ENCODE data around the gene TMEM9.
A peak's percentile ranks its signal among the peaks of the same experiment; 100 is the strongest.

Gene TMEM9

DNA sequence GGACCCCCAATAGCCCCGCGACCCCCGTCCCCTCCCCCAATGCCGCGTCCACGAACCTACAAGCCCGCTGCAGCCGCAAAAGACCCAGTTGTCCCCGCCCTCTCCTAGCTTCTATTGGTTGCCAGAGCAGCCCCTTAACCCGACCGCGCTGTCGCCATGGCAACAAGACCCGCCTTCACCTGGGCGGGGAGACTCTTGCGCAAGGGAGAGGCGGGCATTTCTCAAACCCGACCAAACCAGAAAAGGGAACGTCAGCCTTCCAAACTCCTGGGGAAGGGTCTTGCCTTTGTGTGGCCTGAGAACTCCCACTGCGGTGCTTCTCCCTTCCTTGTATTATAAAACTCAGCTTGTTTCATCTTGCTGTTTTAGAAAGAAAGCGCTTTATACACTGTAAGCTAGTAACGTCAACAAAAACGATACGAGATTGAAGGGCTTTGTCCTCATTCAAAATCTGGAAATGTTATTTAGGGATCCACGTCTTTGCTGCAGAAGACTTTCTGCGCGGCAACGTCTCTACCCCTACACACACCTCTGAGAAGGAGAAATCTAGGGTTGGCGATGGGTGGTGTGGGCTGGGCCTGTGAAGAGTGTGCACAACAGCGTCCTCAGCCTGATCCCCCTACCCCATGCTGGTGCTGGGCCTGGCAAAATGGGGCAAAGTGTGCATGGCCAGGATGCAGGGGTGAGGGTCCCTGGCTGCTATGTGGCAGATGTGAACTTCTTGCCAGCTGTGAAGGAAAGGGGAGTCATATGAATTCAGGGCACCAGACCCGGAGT, at the start of gene TMEM9:
Gene TMEM9 (minus strand): TSS at position 86 of the 777 bp plus-strand sequence. CDS start 551 bp downstream, outside the sequence.
- DNase-seq (ENCODE audit: low spot score) = peak; percentile 99

DNA sequence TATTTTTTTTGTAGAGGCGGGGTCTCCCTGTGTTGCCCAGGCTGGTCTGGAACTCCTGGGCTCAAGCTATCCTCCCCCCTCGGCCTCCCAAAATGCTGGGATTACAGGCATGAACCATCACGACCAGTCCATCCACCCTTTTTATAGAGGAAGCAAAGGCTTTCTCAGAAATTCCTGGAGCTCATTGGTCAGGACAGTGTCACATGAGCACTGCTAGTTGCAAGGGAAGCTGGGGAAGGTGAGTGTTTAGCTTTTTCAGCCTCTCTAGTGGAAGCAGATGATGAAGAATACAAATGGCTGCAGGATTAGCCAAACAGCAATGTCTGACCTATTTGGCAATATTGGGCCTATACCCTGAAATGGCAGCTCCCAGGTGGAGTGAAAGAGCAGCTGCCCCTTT, 44.3 kb upstream of the TMEM9 start:
- DNase-seq (ENCODE audit: low spot score) = no peak

DNA sequence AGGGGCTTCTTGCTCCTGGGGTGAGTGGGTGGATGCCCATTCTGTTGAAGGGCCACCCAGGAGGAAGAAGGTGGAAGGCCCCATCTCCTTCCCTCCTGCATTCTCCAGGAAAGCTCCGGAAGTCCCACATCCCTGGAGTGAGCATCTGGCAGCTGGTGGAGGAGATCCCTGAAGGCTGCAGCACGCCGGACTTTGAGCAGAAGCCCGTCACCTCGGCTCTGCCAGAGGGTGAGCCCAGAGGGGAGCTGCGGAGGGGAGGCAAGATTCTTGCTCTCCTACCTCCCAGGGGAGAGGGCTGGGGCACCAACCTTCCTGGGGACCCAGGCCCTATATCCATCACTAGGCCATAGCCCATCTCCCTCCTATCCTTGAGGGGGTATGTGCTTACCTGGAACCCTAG, 39.8 kb upstream of the TMEM9 start:
- no peak for DNase-seq (ENCODE audit: low spot score)

DNA sequence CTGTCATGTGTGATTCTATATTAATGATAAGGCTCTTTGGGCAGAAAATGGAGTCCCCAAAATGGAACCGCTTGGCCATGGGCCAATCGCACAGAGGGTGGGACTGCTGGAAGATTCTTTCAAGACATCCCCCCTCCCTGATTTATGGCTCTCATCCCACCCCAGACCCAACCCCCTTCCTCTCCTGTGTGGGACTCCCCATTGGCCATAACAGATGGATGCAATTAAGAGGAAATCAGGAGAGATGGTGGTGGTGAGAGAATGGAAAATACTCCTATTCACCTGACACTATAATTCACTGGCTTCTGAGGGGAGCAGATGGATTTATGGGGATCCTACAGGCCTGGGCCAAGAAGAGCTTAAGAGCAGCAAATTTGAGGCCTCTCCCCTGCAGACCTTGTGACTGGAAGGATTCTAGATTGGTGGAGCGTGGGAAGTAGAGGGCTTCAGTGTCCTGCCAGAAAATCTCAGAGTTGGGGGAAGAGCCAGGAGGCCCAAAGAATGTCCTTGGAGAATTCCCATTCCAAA, 38.1 kb upstream of the TMEM9 start:
- no peak for DNase-seq (ENCODE audit: low spot score)

DNA sequence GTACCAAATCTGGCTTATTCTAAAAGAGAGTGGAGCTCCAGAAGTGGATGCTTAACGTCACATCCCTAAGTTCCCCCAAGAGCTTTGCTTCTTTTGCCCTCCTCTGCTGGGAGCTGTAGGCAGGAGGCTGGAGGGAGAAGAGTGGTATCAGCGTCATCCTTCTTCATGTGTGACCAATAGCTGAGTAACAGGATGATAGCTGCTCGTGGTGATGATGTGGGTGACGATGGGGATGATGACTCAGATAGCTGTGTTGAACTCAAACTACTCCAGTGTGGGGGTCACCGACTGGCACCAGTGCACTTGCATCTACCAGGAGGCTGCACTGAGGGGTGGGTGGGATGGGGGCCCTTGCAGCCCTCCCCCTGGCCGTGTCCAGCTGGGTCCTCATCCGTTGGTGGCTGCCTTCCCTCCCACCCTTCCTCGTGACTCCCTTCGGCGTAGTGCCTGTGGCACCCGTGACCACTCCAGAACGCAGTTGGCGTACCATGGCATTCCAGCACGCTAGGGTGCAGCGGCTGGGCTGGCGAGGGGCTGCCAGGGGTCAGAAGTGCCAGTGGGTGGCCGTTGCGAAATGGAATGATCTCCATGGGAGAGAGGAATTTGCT, 37.5 kb upstream of the TMEM9 start:
- no peak for DNase-seq (ENCODE audit: low spot score)

DNA sequence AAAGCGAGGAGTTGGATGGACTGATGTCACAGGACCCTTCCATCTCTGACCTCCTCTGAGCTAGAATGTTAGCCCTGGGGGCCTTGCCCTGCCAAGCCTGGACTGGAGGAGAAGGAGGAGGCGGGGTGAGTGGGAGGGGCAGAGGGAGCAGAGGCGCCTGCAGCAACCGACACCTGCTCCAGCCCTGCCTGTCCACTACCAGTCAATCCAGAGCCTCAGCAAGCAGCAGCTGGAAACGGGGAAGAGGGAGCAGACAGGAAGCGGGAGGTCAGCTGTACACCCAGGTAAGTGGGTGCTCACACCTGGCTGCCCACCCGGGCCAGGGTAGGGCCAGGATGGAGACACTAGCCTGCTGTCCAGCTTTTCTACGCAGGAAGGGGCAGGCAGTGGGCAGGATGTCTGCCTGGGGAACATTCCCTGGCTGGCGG, 36.4 kb upstream of the TMEM9 start, which contains the start of gene IGFN1:
Gene IGFN1 (plus strand): TSS at position 201 of the 428 bp plus-strand sequence. CDS start 2,470 bp downstream, outside the sequence.
- peak; percentile 75 for DNase-seq (ENCODE audit: low spot score)

DNA sequence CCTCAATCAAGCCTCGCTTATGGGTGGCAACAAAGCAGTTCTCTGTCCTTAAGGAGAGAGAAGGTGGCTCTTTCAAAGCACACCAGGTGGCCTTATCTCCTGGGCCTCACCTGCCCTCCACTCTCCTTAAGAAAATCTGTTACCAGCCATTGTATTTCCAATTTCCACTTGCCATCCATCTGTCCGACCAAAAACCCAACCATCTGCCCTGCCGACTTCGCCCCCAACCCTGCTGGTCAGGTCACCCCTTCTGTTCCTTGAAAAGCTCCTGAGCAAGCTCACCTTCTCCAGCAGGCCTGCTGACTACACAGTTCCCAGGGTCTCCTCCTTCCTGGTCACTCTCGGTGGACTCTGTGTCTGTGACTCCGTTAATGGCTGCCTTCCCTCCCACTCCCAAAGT, 35.7 kb upstream of the TMEM9 start:
- DNase-seq (ENCODE audit: low spot score) = no peak

DNA sequence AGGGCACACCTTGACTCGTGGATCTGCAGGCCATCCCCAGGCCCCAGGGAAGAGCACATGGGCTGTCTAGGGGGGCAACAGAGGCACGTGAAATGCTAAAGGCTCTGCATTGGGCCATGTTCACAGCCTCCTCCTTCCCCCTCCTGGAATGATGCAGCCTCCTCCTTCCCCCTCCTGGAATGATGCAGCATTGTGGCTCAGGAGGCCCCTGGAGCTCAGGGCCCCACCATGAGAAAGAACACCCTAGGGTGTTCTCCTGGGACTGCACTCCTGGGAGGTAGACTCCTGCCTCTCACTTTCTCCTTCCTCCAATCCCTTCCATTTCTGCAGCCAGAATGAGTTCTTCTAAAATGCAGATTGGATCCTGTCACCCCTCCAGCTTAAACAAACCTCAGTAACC, 34.8 kb upstream of the TMEM9 start:
- no peak for DNase-seq (ENCODE audit: low spot score)

DNA sequence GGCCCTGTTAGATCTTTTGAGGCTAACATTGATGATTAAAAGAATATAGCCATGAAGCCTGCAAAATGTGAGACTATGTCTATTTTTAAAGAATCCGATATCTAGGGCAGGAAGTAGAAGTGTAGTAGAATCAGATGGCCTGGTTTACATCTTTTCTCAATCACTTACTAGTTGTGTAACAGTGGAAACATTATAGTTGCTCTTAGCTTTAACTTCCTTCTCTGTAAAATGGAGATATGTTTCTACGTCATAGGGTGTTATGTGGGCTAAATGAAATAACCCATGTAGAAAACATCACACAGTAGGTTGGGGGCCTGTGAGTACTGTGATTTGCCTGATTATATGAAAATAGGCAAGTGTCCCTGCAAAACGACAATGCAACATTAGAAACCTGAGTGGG, 31.9 kb upstream of the TMEM9 start:
- no peak for DNase-seq (ENCODE audit: low spot score)

DNA sequence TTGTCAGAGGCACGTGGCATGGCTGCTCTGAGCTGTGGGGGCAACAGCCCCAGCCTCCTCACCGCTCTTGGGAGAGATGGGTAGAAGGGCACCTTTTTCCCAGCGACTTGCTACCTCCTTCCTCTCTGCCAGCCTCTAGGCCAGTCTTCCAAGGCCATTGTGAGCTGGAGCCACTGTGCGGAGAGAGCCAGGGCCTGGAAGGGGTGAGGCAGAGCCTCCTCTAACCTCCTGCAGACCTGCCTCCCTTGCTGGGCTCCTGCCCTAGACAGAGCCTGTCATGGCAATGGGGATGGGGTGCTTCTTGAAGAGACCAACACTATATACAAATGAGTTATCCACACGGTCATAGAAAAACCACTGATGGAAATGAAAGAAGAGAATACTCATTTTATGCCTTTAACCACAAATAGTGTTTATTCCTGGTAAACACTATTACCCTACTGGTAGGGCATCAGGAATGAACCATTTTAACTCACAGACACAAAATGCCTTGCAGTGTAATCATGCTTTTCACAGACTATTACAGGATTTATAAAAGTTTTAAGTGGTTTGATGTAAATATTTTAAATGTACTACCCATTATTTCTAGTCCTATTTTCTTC, 31.4 kb upstream of the TMEM9 start:
- DNase-seq (ENCODE audit: low spot score) = no peak

DNA sequence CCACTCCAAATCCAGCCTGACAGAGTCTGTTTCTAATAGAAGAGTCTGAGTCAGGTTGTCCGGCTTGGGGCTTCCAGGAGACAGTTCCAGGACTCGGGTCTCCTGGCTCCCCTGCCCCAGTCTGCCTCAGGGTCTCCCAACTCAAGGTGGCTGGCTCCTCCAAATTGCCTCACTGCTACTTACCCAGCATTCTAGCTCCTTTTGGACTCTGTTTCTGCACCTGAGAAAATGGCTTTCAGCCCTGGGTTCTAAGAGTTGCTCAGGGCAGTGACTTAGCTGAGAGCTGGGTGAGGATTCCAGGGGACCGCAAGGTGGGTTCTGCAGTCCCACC, 30.8 kb upstream of the TMEM9 start:
- no peak for DNase-seq (ENCODE audit: low spot score)

DNA sequence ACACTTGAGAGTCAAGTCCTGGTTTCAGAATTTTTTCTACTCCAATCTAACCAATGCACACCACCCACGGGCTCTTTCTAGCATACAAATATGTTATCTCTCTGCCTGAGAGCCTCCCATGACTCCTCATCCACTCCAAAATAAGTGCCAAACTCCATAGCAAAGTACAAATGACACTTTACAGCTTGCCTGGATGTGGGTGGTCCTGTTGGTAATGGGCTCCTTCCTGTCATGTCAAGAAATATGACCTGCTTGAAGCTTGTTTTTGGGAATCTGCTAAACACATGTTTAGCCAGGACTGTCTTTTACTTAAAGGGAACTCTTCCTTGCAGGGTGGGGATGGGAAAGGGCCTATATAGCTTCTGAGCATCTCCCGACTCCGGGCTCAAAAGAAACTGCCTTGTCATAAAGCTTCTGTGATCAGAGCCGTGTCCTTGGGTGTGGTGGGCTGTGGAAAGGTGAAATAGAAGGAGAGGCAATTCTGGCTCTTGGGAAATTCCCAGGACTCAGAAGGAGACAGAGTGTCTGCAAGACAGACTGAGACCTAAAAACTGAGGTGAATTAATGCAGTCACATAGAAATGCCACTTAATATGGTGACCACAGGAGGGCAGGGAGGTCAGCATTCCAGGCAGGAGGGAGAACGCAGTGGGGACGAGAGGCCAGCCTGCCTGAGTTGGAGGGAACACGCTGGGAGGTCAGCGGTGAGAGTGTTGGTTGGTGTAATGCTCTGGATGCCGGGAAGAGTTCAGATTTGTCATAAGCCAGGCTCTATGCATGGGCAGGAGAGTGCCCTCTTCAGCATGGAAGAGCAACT, 30.2 kb upstream of the TMEM9 start:
- DNase-seq (ENCODE audit: low spot score) = peak; percentile 58

DNA sequence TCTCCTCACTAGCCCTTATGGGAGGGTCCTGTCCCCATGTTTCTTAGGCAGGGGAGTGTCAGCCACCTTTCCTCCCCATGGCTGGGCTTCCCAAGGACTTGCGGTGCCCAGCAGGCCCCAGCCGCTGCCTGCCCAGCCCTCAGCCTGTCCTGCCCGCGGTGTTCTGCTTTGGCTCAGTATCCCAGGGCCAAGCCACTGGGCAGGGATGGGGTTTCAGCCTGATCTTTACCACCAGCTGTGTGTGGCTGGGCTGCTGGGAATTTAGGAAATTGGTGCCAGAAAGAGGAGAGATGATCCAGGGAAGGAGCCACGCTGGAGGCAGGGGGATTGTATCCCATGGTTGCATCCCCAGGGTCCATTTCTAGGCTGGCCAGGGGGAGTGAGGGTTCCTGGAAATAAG, 29.5 kb upstream of the TMEM9 start:
- no peak for DNase-seq (ENCODE audit: low spot score)

DNA sequence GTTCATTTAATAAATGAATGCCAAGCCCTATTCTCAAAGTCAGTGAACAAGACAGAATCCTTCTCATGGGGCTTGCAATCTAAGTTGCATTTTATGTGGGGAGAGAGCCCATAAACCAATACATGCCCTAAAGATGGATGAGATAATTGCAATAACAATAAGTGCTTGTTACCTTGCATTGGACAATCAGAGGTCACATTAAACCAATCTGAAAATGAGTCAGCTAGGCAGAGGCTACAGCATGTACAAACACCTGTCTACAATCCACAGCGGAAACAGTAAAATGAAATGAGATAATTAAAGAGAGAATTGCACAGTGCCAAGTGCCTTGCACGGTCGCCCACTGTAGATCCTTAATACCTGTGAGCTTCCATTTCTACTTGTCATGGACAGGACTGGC, 28.9 kb upstream of the TMEM9 start:
- no peak for DNase-seq (ENCODE audit: low spot score)

DNA sequence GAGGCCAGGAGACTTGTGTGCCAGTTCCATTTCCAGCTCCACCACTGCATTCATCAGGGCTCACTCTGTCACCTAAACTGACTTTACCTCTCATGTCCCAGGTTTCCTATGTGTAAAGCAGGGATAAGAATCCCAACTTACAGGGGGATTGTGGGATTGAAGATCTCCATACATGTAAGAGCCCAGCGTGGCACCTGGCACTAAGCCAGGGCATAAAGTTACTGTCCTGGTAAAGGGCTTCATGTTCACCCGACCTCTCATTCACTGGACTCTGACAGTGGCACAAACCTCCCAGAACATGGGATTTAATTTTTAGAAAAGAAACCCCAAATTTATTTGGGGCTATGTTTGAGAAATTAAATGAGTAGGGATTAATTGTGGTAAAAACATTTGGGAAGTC, 27.5 kb upstream of the TMEM9 start:
- no peak for DNase-seq (ENCODE audit: low spot score)

DNA sequence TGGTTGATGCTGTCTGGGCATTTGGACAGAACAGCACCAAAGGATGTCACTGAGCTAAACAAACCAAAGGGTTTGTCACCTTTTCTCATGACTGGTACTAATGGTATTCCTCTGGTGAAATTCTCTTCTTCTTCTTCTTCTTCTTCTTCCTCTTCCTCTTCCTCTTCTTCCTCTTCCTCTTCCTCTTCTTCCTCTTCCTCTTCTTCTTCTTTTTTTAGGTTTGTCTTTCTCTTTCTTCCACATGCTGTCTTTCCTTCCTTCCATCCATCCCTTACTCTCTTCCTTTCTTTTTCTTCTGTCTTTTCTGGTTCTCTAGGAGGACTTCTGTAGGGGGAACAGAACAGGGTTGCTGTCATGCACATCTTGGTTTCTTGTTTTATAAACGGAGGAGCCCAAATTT, 27.0 kb upstream of the TMEM9 start:
- no peak for DNase-seq (ENCODE audit: low spot score)

DNA sequence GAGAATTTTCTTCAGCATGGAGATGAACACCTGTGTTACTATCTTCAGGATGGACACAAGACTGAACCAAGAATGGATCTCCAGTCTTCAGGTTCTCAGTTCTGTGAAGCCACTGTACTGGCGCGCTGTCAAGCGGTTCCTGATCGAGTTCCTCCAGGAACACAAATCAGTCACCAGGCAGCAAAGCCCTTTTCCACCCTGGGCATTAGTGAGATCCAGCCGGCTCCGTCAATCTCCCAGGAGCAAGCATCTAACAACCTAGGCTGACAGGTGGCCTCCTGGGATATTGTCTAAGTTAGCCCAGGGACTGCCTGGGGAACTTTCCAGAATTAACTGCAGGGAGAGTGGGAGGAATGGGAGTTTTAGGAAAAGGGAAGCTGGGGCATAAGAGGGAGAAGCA, 26.6 kb upstream of the TMEM9 start:
- DNase-seq (ENCODE audit: low spot score) = no peak

DNA sequence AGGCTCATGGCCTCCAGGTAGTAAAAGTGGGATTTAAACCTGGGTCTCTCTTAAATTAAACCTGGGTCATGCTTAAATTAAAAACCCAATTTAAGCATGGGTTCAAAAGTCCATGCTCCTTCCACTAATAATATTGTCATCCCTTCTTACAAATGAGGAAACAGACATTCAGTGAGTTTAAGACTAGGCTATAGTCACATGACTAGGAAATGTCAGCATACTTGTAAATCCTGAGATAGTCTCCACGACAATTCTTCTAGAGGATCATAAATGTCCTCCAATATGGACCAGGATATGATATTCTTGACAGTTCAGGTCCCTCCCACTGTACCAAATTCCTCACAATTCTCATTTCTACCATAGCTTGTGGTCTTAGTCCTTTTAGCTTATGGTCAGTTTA, 25.9 kb upstream of the TMEM9 start:
- no peak for DNase-seq (ENCODE audit: low spot score)

DNA sequence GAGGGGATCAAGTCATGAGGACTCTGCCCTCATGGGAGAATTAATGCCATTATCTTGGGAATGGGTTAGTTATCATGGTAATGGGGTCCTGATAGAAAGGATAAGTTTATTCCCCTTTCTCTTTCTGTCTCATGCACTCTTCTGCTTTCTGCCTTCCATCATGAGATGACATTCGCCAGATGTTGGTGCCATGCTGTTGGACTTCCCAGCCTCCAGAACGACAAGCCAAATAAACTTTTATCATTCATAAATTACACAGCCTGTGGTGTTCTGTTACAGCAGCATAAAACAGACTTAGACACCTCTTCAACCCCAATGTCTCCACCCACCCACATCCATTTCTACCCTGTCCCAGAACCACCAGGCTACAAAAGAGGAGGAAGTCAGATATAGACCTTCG, 24.4 kb upstream of the TMEM9 start:
- no peak for DNase-seq (ENCODE audit: low spot score)

DNA sequence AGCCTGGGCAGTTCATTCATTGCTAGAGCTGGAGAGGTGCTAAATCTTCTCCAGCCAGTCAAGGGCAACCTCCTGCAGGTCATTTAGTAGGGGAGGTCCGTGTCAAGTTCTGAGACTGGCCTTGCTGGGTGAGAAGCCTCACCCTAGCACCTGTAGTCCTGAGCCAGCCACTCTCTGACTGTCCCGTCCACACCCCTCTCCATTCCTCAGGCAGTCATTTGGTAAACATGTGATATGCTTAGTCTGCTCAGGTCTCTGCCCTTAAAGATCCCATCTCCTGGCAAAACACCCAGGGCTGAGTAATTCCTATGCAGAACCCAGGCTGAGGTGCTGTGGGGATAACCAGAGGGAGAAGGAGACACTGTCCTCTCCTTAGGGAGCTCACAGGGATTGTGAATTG, 22.7 kb upstream of the TMEM9 start:
- DNase-seq (ENCODE audit: low spot score) = no peak

DNA sequence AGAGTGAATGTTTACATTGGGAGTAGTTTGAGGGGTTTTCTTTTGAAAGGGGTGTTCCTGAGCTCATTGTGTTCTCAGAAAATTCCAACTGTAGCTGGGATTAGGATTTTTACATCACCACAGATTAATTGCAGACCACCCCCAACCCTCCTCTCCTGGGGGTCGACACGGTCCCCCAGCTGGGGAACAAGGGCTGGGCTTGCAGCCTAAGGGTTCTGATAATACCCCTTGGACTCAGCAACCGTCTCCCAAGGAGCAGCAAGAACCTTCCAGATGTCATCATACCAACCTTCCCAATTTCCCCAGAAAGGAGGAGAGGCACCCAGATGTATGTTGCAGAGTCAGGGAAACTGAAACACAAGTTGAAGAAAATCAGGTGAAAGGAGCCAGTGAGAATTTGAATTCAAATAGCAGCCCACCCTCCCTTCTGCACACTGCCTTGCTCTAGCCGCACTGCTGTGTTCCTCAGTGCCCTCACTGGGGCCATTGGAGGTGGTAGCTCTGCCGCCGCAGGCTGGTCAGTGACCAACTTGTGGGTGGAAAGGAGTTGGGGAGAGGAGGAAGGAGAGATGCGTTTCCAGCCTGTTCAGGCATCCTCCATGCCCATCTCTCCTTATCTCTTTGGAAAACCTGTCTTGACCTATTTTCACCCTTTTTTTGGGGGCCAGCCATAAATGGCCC, 21.7 kb upstream of the TMEM9 start:
- no peak for DNase-seq (ENCODE audit: low spot score)

DNA sequence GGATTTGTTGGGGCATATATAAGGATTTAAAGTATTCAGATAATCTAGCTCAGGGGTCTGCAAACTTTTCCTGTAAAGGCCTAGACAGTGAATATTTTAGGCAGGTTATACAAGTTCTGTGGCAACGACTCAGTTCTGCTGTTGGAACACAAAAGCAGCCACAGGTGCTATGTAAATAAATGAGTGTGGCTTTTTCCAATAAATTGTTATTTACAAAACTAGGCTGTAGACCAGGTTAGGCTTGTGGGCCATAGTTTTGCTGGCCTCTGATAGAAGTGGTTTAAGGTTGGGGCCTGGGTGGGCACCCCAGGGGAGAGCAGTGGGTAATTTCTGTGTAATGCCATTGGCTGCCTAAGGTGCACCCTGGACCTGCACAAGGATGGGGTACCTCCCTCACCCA, 19.5 kb upstream of the TMEM9 start:
- no peak for DNase-seq (ENCODE audit: low spot score)
